NOMO-1 treated with dmso at 0.1 percent for 144 hours (cell line): ENCODE data around the gene NR4A1.
A peak's percentile ranks its signal among the peaks of the same experiment; 100 is the strongest.

ENCODE experiments used
- DNase-seq: peaks from one replicate; lab custom pipeline; 2025; ENCODE audit not compliant: unreplicated experiment; lab: John Stamatoyannopoulos, UW

Gene NR4A1

GRCh38 chr12:52050758-52051541 is at the start of gene NR4A1:
NR4A1 (plus strand) TSS chr12:52051442; CDS start chr12:52054329, 2,887 bp downstream.
- peak; percentile 74 for DNase-seq

- no peak for DNase-seq
Observed at GRCh38 chr12:52003016-52003550, 48.2 kb upstream of the NR4A1 start.

GRCh38 chr12:52003591-52003990 is 47.7 kb upstream of the NR4A1 start:
- DNase-seq: no peak

GRCh38 chr12:52004042-52004648 is 47.1 kb upstream of the NR4A1 start:
- no peak for DNase-seq

- DNase-seq: no peak
Observed at GRCh38 chr12:52005218-52005902, 45.9 kb upstream of the NR4A1 start.

DNA sequence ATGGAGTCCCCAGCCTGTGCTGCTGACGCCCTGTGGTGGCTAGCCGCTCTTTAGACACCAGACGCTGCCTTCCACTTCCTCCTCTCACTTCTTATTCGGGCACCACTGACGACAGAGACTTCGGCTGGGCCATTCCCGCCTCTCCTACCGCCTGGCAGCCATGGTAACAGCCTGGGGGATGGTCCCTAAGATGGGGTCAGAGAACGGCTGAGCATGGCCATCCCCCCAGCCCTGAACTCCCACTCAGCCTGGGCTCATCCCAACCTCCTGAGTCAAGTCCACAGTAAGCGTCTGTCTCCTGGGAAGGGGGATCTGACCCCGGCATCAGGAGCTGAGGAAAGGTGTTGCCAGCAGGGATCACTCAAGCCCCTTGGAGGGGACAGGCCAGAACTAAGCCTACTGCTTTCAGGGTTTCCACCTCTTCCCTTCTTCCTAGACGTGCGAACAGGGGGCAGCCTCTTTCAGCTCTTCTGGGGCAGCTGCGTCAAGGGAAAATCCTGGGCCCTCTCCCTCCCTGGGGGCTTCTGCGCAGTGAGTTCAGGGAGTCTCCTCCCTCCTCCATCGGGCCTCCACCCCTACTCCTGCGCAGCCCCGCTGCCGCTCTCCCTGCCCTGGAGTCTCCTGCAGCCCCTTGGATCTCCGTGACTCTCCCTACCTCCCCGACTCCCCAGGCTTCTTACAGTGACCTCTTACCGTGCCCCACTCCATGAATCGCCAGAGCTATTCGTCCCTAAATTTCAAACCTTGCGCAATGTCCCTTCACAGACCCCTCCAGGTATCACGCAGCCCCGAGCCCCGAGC is 45.1 kb upstream of the NR4A1 start:
- peak; percentile 83 for DNase-seq

DNA sequence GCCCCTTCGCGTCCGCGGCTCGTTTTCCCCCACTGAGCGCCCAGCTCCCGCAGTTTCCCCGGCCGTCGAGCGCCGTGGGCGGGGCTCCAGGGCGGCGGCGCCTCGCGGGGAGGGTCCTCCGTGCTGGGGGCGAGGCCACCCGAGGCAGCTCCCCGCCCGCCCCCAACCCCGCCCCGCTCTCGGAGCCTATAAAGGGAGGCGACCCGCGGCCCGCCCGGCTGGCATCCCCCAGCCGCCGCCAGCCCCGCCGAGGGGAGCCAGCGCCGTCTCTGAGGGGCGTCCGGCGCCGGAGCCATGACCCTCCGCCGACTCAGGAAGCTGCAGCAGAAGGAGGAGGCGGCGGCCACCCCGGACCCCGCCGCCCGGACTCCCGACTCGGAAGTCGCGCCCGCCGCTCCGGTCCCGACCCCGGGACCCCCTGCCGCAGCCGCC is 44.5 kb upstream of the NR4A1 start, which contains the start of gene TAMALIN:
TSS of gene TAMALIN (plus strand) at position 221 of the 432 bp plus-strand sequence. CDS start at position 295, 74 bp downstream.
- no peak for DNase-seq

- no peak for DNase-seq
Observed at GRCh38 chr12:52007158-52007921, 43.9 kb upstream of the NR4A1 start.

DNA sequence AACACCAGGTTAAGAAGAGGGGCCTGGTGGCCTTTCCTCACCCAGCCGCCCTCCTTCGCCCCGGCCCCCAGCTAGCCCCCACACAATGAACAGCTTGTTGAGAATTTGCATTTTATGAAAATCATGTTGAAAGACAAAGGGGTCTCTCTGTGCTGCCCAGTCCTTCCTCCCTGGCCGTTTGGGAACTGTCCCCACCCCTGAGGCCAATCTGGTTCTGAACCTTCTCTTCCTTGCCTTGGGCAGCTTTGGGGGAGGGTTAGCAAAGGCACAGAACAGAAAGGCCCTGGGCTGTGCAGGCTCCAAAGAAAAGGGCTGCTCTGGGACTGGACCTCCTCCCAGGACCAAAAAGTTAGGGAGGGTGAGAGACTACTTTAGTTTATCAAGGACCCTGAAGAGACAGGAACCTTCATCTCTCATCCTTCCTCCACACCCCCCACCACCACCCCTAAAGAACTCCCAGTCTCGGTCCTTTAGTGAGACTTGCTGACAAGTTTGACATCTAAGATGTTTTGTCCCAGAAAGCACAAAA is 43.2 kb upstream of the NR4A1 start:
- no peak for DNase-seq

DNA sequence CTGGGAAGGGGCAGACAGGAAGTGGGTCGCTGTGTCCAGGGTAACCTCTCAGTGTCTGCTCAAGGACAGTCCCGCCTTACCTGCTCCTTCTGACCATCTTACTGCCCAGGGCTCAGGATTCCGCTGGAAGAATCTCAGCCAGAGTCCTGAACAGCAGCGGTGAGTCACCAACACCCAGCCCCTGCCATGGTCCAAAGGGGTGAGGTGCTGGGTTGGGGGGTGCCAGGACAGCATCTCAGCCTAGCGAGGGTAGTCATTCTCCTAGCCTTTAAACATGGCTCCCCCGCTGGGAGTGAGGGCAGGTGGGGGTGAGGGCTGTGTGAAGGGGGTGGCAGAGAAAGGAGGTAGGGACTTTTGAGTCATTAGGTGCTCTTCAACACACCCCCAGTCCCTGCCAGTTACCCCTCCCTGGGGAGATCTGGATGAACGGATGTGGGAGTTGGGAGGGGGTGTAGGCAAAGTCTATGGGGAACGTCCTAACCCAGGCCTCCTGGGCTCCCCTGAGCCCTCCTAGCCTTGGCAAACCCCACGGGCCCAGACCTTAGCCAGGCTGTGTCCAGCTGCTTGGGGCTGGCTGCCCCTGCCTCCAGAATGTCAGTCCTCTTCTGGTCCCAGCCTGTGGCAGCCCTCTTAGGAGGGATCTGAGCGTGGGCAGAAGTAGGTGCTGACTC is 42.0 kb upstream of the NR4A1 start:
- DNase-seq: no peak

DNA sequence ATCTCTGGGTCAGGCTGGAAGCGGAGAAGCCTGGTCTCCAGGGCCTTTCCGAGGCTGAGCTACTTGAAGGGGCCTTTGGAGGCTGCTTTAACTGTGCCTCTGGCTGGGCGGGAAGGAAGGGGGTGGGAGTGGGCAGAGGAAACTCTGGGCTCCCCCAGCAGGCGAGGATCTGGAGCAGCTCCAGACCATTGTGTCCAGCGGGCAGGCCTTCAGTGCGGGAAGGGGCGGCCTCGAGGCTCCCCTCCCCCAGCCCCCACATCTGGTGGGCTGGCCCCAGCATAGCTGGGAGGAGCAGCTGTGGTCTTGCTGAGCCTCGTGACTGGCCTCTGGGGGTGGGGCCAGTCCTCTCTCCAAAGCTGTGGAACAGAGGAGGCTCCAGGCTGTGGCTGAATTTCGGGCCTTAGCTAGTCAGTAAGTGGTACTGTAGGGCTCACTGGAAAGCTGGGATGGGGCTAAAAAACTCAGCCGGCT is 41.1 kb upstream of the NR4A1 start:
- no peak for DNase-seq

DNA sequence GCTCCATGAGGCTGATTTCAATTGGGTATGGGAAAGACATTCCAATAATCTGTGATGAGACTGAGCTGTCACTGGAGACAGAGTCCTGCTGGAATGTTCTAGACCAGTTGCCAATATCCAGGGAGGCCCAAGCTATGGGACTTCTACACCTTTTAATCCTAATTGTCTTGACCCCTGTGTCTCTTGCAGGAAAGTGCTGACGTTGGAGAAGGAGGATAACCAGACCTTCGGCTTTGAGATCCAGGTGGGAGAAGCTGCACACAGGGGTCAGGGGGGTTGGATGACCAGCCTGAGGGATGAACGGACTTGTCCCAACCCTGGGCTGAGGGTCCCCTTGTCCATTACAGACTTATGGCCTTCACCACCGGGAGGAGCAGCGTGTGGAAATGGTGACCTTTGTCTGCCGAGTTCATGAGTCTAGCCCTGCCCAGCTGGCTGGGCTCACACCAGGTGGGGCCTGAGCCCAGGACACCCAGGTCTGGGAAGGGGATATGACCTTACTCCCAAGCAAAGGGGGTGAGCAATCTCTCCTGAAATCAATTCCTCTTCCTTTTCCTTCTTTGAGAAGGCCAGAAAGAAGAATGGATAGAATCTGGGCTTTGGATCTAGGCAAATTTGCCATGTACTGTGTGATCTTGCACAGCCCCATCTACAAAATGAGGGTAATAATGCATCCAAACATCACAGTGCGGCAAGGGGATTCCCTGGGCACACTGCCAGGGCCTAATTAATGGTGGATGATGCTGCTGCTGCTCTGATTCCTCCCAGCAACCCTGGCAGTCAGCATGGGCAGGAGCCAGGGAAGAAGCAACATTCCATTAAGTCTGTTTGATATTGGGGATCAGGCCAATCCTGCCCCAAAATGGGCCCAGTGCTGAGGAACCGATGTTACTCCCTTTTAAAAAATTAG is 40.3 kb upstream of the NR4A1 start:
- DNase-seq: no peak

DNA sequence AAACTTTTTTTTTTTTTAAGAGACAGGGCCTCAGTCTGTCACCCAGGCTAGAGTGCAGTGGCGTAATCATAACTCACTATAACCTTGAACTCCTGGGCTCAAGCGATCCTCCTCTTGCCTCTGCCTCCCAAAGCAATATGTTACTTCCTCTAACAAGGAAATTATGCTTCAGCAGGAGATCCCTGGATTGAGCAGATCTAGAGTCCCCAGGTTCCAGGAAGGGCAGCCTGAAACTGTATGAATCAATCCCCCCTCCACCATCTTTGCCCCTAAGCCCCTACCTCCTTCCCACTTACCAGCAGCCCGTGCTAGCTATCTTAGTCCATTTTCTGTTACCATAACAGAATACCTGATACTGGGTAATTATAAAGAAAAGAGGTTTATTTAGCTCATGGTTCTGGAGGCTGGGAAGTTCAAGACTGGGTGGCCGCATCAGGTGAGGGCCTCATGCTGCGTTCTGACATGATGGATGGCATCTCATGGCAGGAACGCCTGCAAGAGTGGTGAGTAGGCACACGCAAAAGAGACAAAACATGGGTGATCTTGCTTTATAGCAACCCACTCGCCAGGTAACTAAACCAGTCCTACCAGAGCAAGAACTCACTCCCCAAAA is 39.5 kb upstream of the NR4A1 start:
- DNase-seq: no peak

- no peak for DNase-seq
Observed at GRCh38 chr12:52013626-52014310, 37.5 kb upstream of the NR4A1 start.

- DNase-seq: no peak
Observed at GRCh38 chr12:52014567-52015530, 36.4 kb upstream of the NR4A1 start.

- DNase-seq: no peak
Observed at GRCh38 chr12:52015532-52016041, 35.7 kb upstream of the NR4A1 start.
